ENCODE measurements around the gene AKR1B1.

DNA sequence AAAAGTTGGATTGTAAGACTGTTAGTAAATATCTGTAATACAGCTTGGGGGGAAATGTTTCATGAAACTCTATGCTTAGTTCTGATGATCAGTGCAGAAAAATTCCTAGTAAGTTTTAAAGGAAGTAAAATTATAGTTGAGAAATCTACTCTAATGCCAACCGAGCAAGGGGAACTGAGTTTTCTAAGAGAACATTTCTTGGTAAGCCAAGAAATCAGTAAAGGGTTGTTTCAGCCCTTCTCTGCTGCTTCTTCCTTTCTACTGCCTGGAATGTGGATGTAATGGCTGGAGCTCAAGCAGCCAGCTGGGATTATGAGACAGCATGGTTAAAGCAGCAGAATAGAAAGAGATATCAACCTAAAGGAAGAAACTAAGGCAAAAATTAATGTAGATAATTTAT lies 15.9 kb upstream of the AKR1B1 start:
- TF ChIP-seq, protein P1, sequence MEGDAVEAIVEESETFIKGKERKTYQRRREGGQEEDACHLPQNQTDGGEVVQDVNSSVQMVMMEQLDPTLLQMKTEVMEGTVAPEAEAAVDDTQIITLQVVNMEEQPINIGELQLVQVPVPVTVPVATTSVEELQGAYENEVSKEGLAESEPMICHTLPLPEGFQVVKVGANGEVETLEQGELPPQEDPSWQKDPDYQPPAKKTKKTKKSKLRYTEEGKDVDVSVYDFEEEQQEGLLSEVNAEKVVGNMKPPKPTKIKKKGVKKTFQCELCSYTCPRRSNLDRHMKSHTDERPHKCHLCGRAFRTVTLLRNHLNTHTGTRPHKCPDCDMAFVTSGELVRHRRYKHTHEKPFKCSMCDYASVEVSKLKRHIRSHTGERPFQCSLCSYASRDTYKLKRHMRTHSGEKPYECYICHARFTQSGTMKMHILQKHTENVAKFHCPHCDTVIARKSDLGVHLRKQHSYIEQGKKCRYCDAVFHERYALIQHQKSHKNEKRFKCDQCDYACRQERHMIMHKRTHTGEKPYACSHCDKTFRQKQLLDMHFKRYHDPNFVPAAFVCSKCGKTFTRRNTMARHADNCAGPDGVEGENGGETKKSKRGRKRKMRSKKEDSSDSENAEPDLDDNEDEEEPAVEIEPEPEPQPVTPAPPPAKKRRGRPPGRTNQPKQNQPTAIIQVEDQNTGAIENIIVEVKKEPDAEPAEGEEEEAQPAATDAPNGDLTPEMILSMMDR (conservative IDR thresholded peaks at IDR 0.05; ENCODE audit: low read depth, low read length) = no peak
- no peak for TF ChIP-seq EZH2 (IDR thresholded peaks at IDR 0.05; ENCODE audit: borderline replicate concordance, low read depth, low read length, poor library complexity, severe bottlenecking)
